Heart left ventricle (tissue), 16 donors: ENCODE results near the gene ZEB2. TPM values are rescaled to one million over a fixed set of nuclear protein-coding genes. Genes with fewer than 3 reads are reported as not detected.

Source experiments
- ATAC-seq, 4 donors: fragments of 200-7000 bp; cut with Tn5 transposase; one replicate each; pipeline ENCODE4 v1.9.1; 2020 to 2022; ENCODE audit warnings: moderate library complexity in 4 of 4, mild to moderate bottlenecking in 3 of 4, moderate number of reproducible peaks in 1 of 4
- DNase-seq, 5 donors: peaks; one replicate each; pipeline ENCODE4 v3.0.0-alpha.2; 2020
- H3K27ac ChIP-seq, 12 donors: fragments of 200-600 bp; sonication (generic) in 4 of 12; one replicate each; pipeline versions ENCODE4 v1.5.0 to v1.8.0; 2016 to 2022; ENCODE audit warnings: mild to moderate bottlenecking in 2 of 12
- H3K27me3 ChIP-seq, 9 donors: fragments of 200-600 bp; sonication (generic) in 2 of 9; one replicate each; pipeline versions ENCODE4 v1.5.1 to v1.8.0; 2016 to 2022; ENCODE audit warnings: mild to moderate bottlenecking in 3 of 9
- H3K36me3 ChIP-seq, 9 donors: fragments of 200-600 bp; sonication (generic) in 2 of 9; one replicate each; pipeline versions ENCODE4 v1.5.0 to v1.8.0; 2018 to 2022; ENCODE audit warnings: mild to moderate bottlenecking in 2 of 9
- H3K4me1 ChIP-seq, 12 donors: fragments of 200-600 bp; sonication (generic) in 4 of 12; one replicate each; pipeline versions ENCODE4 v1.5.0 to v1.8.0; 2016 to 2022; ENCODE audit warnings: mild to moderate bottlenecking in 3 of 12
- H3K4me3 ChIP-seq, 12 donors: fragments of 200-600 bp; sonication (generic) in 4 of 12; one replicate each; pipeline versions ENCODE4 v1.5.0 to v1.8.0; 2017 to 2022; ENCODE audit warnings: mild to moderate bottlenecking in 9 of 12, moderate library complexity in 4 of 12
- H3K9me3 ChIP-seq, 12 donors: fragments of 200-600 bp; sonication (generic) in 4 of 12; one replicate each; pipeline versions ENCODE4 v1.5.0 to v1.8.0; 2016 to 2022; ENCODE audit warnings: mild to moderate bottlenecking in 1 of 12
- POLR2A ChIP-seq, 2 donors: fragments of 450-650 bp; IDR thresholded peaks; one replicate each; pipeline ENCODE4 v1.6.1; 2017; ENCODE audit warnings: antibody characterized with exemption in 2 of 2, mild to moderate bottlenecking in 2 of 2, moderate library complexity in 2 of 2
- WGBS, 4 donors: extraction: QIAGEN DNeasy Blood & Tissue Kit in 2 of 4; methylation state at CpG; one replicate each; pipeline versions ENCODE4 v1.1.5 to v1.1.7; 2013 to 2018; 5-methylcytosine and 5-hydroxymethylcytosine counted together
- intact Hi-C, 10 donors: fragments of 100-400 bp; cut with DNase I; formaldehyde crosslinking; loops; one replicate each; pipeline versions ENCODE4 v1.11.1 to v1.14.2; 2022
- polyA plus RNA-seq, 2 donors: library from polyadenylated mRNA; stranded (reverse); fragments of 200-250 nt; gene quantifications; one replicate each; pipeline ENCODE4 v1.2.3, GENCODE V29; 2013
- total RNA-seq, 9 donors: library from RNA; depleted of rRNA in 2 of 9; stranded (reverse); fragments of >200 nt in 2 of 9; fragmentation: NEBNext Ultra II Directional in 3 of 9; extraction: Animal tissue kit (Norgen Biotek cat#: 25700) in 3 of 9; gene quantifications; one replicate each; pipeline versions ENCODE4 v1.1.0 to v1.2.4, GENCODE V29; 2016 to 2023
- TF ChIP-seq, protein P1 (sequence below), 12 donors: fragments of 200-600 bp; sonication (generic) in 4 of 12; IDR thresholded peaks; one replicate each; pipeline versions ENCODE4 v1.5.0 to v1.8.0; 2018 to 2022; ENCODE audit warnings: antibody characterized with exemption in 12 of 12, mild to moderate bottlenecking in 5 of 12
- donor health status: ischemic (EF 13 %, LVEDD 7.1; RV severe dilation, severe dysfunction).
- donor health status: healthy with polysubstance abuse.
- donor health status: DM: no; HTN: yes; CAD: no.
- donor health status: DM: no; HTN: no; CAD: no.
- donor health status: ischemic (EF 25% LVEDD 6.9; RV normal size, moderate dysfunction).
- donor health status: ischemic (EF 25% LVEDD 5.7; RV mildly dilated, moderate dysfunction).
- donor health status: healthy.
- donor health status: DM: yes; HTN: yes; CAD: no.
- donor health status: ischemic (EF 35%, LVEDD 5.7; RV mildly dilated, moderate dysfunction).
- donor health status: nonischemic (EF 11% LVEDD 7.7; RV severe dilation, severe dysfunction).
- donor health status: DM: yes; HTN: yes; CAD: no.
- donor health status: PGD.
- donor health status: ischemic (EF 29% LVEDD 5.4; RV normal size, mild dysfunction).
- donor health status: nonischemic (EF 23%, LVEDD 6.1; RV moderate dilation, normal function).

ZEB2 gene
- total and polyA plus RNA-seq, 11 donors: 23.1 to 168 (median 82.4) TPM

DNA sequence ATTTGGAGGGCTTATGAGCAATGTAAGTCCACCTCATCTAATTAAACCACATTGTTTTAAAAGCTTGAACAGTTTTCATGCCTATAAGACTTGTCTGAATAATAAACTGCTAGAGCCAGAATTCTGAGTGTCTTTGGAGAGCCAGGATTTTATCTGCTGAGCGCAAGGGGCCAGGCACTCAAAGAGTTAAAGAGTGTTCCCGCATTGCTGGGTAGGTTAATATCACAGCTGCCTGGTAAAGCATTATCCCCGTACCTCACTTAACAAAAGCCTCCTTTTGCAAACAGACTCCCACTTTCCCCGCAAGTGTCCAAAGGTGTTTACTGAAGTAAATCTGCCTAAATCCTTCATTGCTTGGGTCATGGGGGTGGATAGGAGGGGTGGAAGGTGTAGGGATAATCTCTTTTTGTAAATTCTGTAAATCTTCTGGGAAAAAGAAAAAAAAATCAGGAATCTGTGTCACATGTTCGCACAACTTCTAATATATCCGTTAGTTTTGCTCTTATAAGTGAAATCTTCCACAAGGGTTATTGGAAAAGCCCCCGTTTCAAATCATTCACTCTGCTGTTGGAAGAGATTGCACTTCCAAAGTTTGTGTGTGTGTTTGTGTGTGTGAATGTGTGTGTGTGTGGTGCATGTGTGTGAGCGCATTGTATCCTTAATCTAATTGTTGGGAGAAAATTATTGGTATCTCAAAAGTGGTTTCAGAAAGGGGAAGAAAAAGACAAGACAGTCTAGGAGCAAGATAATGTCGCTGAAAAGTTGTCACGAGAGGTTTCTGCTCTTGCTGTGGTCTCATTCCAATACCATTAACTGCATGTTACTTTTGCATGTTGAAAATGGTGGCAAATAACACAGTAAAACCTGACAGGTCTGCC is 10.7 kb downstream of the ZEB2 start:
- Histone ChIP-seq H3K36me3 (peaks cover 0 to 26% (median 0%) of the 10 kb centered on the region in 9 donors), H3K4me3 (peak overlapping the region in 10 of 12 donors; percentile 6 to 90 (median 70)), H3K9me3 (no peaks in the 10 kb centered on the region), H3K27me3 (no peaks in the 10 kb centered on the region), H3K27ac (peak overlapping the region; percentile 90 to 99 (median 98)), H3K4me1 (peaks cover 0 to 93% (median 65%) of the 10 kb centered on the region in 12 donors)
- intact Hi-C loops: loop anchor here in 4 of 10 donors (2.0 to 5.0 kb wide), 5 partner anchors 47 to 82 kb away; no protein-coding TSS in a partner anchor
- ATAC-seq: no peak
- no peak for TF ChIP-seq POLR2A (IDR thresholded peaks at IDR 0.05)
- TF ChIP-seq, protein P1, sequence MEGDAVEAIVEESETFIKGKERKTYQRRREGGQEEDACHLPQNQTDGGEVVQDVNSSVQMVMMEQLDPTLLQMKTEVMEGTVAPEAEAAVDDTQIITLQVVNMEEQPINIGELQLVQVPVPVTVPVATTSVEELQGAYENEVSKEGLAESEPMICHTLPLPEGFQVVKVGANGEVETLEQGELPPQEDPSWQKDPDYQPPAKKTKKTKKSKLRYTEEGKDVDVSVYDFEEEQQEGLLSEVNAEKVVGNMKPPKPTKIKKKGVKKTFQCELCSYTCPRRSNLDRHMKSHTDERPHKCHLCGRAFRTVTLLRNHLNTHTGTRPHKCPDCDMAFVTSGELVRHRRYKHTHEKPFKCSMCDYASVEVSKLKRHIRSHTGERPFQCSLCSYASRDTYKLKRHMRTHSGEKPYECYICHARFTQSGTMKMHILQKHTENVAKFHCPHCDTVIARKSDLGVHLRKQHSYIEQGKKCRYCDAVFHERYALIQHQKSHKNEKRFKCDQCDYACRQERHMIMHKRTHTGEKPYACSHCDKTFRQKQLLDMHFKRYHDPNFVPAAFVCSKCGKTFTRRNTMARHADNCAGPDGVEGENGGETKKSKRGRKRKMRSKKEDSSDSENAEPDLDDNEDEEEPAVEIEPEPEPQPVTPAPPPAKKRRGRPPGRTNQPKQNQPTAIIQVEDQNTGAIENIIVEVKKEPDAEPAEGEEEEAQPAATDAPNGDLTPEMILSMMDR (IDR thresholded peaks at IDR 0.05): no peak
- DNase-seq: no peak
- WGBS, 4 donors: 37 to 41% (median 38%) methylated on average over 10 of the region's 10 CpGs

DNA sequence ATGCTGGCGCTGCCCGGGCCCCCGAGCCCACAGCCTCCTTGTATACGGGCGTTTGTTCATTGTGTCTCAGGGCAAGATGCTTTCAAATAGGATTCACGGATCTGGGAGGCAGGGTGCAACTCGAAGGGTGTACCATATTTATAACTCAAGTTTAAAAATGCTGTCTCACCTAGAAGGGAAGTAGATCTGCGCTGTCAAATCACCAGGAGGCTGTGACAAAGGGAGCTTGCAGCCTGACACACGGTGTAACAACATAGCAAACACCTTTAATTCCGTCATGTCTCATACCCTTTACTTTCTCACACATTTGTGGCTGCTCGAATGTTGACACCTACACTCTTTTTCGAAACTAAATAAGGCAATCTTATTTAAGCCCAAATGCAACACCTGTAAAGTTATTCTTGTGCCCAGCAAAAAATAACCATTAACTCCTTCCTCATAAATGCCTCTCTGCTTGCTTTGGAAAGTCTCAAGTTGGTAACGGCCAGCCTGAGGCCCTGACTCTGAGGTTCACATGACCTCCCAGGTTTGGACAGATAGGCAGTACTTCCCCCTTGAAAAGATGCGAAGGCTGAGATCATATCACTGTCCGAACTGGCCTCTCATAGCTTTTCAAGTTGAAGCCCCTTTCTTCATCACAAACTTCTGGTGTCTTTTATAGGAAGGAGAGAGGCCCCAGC is 11.6 kb downstream of the ZEB2 start:
- peak overlapping the region in 9 of 12 donors; percentile 25 to 90 (median 63) for H3K4me3 ChIP-seq
- WGBS, 4 donors: 25 to 31% (median 28%) methylated on average over 15 of the region's 15 CpGs
- ATAC-seq (peak in 2 of 4 donors; percentile 6 to 8), DNase-seq (peak in 1 of 5 donors; percentile 41)
- peaks cover 0 to 20% (median 0%) of the 10 kb centered on the region in 9 donors for H3K36me3 ChIP-seq
- no peaks in the 10 kb centered on the region for H3K27me3 ChIP-seq
- intact Hi-C loops: loop anchor here in 4 of 10 donors (2.0 to 5.0 kb wide), 5 partner anchors 46 to 81 kb away; no protein-coding TSS in a partner anchor
- TF ChIP-seq, protein P1 (IDR thresholded peaks at IDR 0.05): no peak
- TF ChIP-seq POLR2A (IDR thresholded peaks at IDR 0.05): no peak
- peaks cover 4 to 100% (median 68%) of the 10 kb centered on the region in 12 donors for H3K4me1 ChIP-seq
- no peaks in the 10 kb centered on the region for H3K9me3 ChIP-seq
- H3K27ac ChIP-seq: peak overlapping the region; percentile 90 to 99 (median 98)

DNA sequence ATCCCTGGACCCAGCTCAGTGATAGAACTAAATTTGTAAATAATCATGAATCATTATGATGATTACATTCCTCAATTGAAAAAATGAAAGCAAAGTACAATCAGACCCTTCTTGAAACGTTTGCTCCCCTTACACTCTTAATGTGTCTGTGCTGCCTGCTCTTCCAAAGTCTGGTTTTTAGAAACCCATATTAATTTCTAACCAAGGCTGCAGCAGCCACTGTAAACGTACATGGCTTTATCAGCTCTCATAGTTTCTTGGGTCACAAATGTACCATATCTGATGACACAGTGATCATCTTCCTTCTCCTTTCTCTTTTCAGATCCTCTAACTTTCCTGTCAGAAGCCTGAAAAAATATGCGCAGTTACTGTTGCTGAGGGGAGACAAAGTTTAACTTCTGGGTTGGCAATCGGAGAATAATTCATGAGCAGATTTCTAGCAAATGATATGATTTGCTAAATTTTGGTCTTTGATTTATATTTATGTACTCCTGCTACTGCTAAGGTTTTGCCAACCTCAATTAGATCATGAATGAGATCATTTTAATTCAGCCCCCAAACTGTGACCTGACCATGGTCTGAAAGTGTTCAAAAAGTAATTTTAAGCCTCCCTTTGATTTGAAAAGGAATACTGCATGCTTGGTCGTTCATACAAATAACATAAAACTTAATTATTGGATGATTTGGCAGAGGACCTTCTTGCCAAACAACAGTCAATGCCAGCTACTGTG is 12.3 kb downstream of the ZEB2 start:
- peaks cover 6 to 100% (median 72%) of the 10 kb centered on the region in 12 donors for H3K4me1 ChIP-seq
- intact Hi-C loops: loop anchor here in 4 of 10 donors (2.0 to 5.0 kb wide), 5 partner anchors 45 to 80 kb away; no protein-coding TSS in a partner anchor
- H3K27me3 ChIP-seq: no peaks in the 10 kb centered on the region
- 24 to 35% (median 30%) methylated on average over 5 of the region's 5 CpGs for WGBS, 4 donors
- TF ChIP-seq POLR2A (IDR thresholded peaks at IDR 0.05): no peak
- TF ChIP-seq, protein P1 (IDR thresholded peaks at IDR 0.05): no peak
- peaks cover 0 to 19% (median 0%) of the 10 kb centered on the region in 9 donors for H3K36me3 ChIP-seq
- no peak for ATAC-seq
- peak overlapping the region in 9 of 12 donors; percentile 25 to 90 (median 63) for H3K4me3 ChIP-seq
- DNase-seq: no peak
- peak overlapping the region; percentile 90 to 99 (median 98) for H3K27ac ChIP-seq
- H3K9me3 ChIP-seq: no peaks in the 10 kb centered on the region
